Activated B cell treated with CpG ODN at 0.5 μM for 24 hours (primary cell): Measurements from ENCODE around the gene LOC101059915.
"Not testable (repeated sequence)": the region's sequence is repeated elsewhere in the genome, so short reads cannot be mapped to it uniquely, and the experiment has no call there.

Experiments
- ATAC-seq: fragments of 200-7000 bp; cut with Tn5 transposase; one replicate; pipeline ENCODE4 v1.10.0; 2021; ENCODE audit warnings: low read depth, mild to moderate bottlenecking, moderate library complexity
- CTCF ChIA-PET: fragments of 350-600 bp; sonication (Branson Sonifier 250); formaldehyde crosslinking; loops from one replicate; lab custom pipeline; 2021; ENCODE audit warnings: antibody characterized with exemption; lab: Charles Lee
- POLR2A ChIA-PET: fragments of 350-600 bp; sonication (Branson Sonifier 250); formaldehyde crosslinking; loops from one replicate; lab custom pipeline; 2021; ENCODE audit warnings: antibody characterized with exemption; lab: Charles Lee
- DNase-seq: peaks from one replicate; pipeline ENCODE4 v3.0.0; 2022
- H3K27ac Mint-ChIP-seq: one replicate; pipeline ENCODE4 v1.8.0; 2020; ENCODE audit warnings: mixed read lengths
- H3K27me3 Mint-ChIP-seq: one replicate; pipeline ENCODE4 v1.8.0; 2021; ENCODE audit warnings: mixed read lengths
- H3K36me3 Mint-ChIP-seq: one replicate; pipeline ENCODE4 v1.8.0; 2021; ENCODE audit warnings: low read depth, mixed read lengths
- H3K4me1 Mint-ChIP-seq: one replicate; pipeline ENCODE4 v1.8.0; 2021; ENCODE audit warnings: mixed read lengths
- H3K4me3 Mint-ChIP-seq: one replicate; pipeline ENCODE4 v1.8.0; 2020; ENCODE audit warnings: mild to moderate bottlenecking, mixed read lengths
- H3K9me3 Mint-ChIP-seq: one replicate; pipeline ENCODE4 v1.8.0; 2020; ENCODE audit warnings: mixed read lengths
- intact Hi-C: fragments of 100-400 bp; cut with micrococcal nuclease; formaldehyde crosslinking; loops from one replicate; pipeline ENCODE4 v1.15.1; 2024
- TF ChIP-seq, protein P1 (sequence below): fragments of 200-600 bp; IDR thresholded peaks from one replicate; pipeline ENCODE4 v1.8.0; 2022; ENCODE audit warnings: antibody characterized with exemption, mild to moderate bottlenecking

Gene LOC101059915

GRCh38 chrX:71636438-71637252 is 30.7 kb upstream of the LOC101059915 start:
- TF ChIP-seq, protein P1, sequence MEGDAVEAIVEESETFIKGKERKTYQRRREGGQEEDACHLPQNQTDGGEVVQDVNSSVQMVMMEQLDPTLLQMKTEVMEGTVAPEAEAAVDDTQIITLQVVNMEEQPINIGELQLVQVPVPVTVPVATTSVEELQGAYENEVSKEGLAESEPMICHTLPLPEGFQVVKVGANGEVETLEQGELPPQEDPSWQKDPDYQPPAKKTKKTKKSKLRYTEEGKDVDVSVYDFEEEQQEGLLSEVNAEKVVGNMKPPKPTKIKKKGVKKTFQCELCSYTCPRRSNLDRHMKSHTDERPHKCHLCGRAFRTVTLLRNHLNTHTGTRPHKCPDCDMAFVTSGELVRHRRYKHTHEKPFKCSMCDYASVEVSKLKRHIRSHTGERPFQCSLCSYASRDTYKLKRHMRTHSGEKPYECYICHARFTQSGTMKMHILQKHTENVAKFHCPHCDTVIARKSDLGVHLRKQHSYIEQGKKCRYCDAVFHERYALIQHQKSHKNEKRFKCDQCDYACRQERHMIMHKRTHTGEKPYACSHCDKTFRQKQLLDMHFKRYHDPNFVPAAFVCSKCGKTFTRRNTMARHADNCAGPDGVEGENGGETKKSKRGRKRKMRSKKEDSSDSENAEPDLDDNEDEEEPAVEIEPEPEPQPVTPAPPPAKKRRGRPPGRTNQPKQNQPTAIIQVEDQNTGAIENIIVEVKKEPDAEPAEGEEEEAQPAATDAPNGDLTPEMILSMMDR = no peak
- ATAC-seq (peak; percentile 80), DNase-seq (no peak)
- Mint-ChIP-seq H3K36me3 (no peaks in the 10 kb centered on the region), H3K4me1 (peaks cover 17% of the 10 kb centered on the region), H3K4me3 (no peak overlapping the region), H3K27me3 (no peaks in the 10 kb centered on the region), H3K9me3 (no peaks in the 10 kb centered on the region), H3K27ac (no peak overlapping the region)
- ChIA-PET POLR2A (interaction anchor here (0.9 to 2.3 kb wide), 3 partner anchors 13 to 17 kb away, joined by 3 to 12 read pairs (median 4); no protein-coding TSS in a partner anchor), CTCF (no interaction called here)
- intact Hi-C loops = loop anchor here (2.0 kb wide), 1 partner anchor 18 kb away; the partner anchor contains the start of gene CXCR3

DNA sequence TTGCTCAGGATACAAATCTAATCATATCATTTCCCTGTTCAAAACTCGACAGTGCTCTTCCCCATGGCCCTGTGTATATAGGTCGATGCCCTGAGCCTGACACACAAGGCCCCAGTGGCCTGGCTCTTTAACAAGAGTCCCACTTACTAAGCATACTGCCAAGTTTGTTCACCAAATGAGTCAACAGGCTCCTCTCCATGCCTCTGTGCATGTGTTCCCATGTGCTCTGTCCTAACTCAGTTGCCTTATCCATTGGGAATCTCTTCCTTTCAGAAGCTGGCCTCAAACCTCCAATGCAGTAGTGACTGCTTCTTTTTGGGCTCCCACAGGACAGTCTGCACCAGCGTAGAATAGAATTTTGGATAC is 30.1 kb upstream of the LOC101059915 start:
- TF ChIP-seq, protein P1 = no peak
- Mint-ChIP-seq H3K27ac (no peak overlapping the region), H3K36me3 (no peaks in the 10 kb centered on the region), H3K4me3 (no peak overlapping the region), H3K27me3 (no peaks in the 10 kb centered on the region), H3K9me3 (no peaks in the 10 kb centered on the region), H3K4me1 (peaks cover 17% of the 10 kb centered on the region)
- POLR2A ChIA-PET = interaction anchor here (1.6 to 2.3 kb wide), 2 partner anchors 15 to 18 kb away, joined by 4 to 12 read pairs; no protein-coding TSS in a partner anchor
- no peak for DNase-seq
- intact Hi-C loops = loop anchor here (2.0 kb wide), 1 partner anchor 18 kb away; the partner anchor contains the start of gene CXCR3
- CTCF ChIA-PET = no interaction called here
- peak; percentile 36 for ATAC-seq

GRCh38 chrX:71637848-71638247 is 29.5 kb upstream of the LOC101059915 start:
- DNase-seq (no peak), ATAC-seq (no peak)
- POLR2A ChIA-PET = interaction anchor here (0.6 to 2.3 kb wide), 3 partner anchors 16 to 228 kb away, joined by 3 to 12 read pairs (median 4); no protein-coding TSS in a partner anchor
- TF ChIP-seq, protein P1 = no peak
- CTCF ChIA-PET = no interaction called here
- H3K27me3 Mint-ChIP-seq = no peaks in the 10 kb centered on the region
- H3K4me1 Mint-ChIP-seq = peaks cover 16% of the 10 kb centered on the region
- H3K27ac Mint-ChIP-seq = no peak overlapping the region
- intact Hi-C loops = loop anchor here (2.0 kb wide), 1 partner anchor 19 kb away; the partner anchor contains the start of gene CXCR3
- H3K4me3 Mint-ChIP-seq = no peak overlapping the region
- H3K36me3 Mint-ChIP-seq = no peaks in the 10 kb centered on the region
- H3K9me3 Mint-ChIP-seq = no peaks in the 10 kb centered on the region

GRCh38 chrX:71638409-71638808 is 28.9 kb upstream of the LOC101059915 start:
- Mint-ChIP-seq H3K4me3 (no peak overlapping the region), H3K36me3 (no peaks in the 10 kb centered on the region), H3K27ac (no peak overlapping the region), H3K27me3 (no peaks in the 10 kb centered on the region), H3K9me3 (no peaks in the 10 kb centered on the region), H3K4me1 (peaks cover 13% of the 10 kb centered on the region)
- intact Hi-C loops = no loop called here
- DNase-seq = no peak
- no peak for ATAC-seq
- TF ChIP-seq, protein P1 = no peak
- ChIA-PET CTCF (no interaction called here), POLR2A (interaction anchor here (2.3 kb wide), 1 partner anchor 16 kb away, joined by 12 read pairs; no protein-coding TSS in a partner anchor)

- H3K9me3 Mint-ChIP-seq = no peaks in the 10 kb centered on the region
- H3K4me1 Mint-ChIP-seq = peaks cover 17% of the 10 kb centered on the region
- H3K27me3 Mint-ChIP-seq = no peaks in the 10 kb centered on the region
- ChIA-PET CTCF (no interaction called here), POLR2A (interaction anchor here (1.2 kb wide), 1 partner anchor 17 kb away, joined by 3 read pairs; no protein-coding TSS in a partner anchor)
- DNase-seq (no peak), ATAC-seq (no peak)
- intact Hi-C loops = no loop called here
- no peak overlapping the region for H3K4me3 Mint-ChIP-seq
- H3K27ac Mint-ChIP-seq = no peak overlapping the region
- no peaks in the 10 kb centered on the region for H3K36me3 Mint-ChIP-seq
- TF ChIP-seq, protein P1 = no peak
Observed at GRCh38 chrX:71640002-71640401, 27.3 kb upstream of the LOC101059915 start.

DNA sequence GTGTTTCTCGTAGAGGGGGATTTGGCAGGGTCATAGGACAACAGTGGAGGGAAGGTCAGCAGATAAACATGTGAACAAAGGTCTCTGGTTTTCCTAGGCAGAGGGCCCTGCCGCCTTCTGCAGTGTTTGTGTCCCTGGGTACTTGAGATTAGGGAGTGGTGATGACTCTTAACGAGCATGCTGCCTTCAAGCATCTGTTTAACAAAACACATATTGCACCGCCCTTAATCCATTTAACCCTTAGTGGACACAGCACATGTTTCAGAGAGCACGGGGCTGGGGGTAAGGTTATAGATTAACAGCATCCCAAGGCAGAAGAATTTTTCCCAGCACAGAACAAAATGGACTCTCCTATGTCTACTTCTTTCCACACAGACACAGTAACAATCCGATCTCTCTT is 22.9 kb upstream of the LOC101059915 start:
- CTCF ChIA-PET, intact Hi-C loops, H3K9me3 Mint-ChIP-seq, H3K36me3 Mint-ChIP-seq, H3K4me1 Mint-ChIP-seq, H3K4me3 Mint-ChIP-seq, POLR2A ChIA-PET, ATAC-seq, DNase-seq, H3K27ac Mint-ChIP-seq, H3K27me3 Mint-ChIP-seq: not testable (repeated sequence)
